GM21576 (cell line): ENCODE data around the gene HOXB9.

ENCODE experiments used
- ATAC-seq: cut with Tn5 transposase; IDR thresholded peaks from one replicate; pipeline ENCODE4 v1.9.1; 2021; ENCODE audit warnings: mild to moderate bottlenecking, moderate library complexity; ENCODE audit not compliant: unreplicated experiment

The HOXB9 gene

GRCh38 chr17:48612854-48613691 is 13.1 kb downstream of the HOXB9 start:
- no peak for ATAC-seq

GRCh38 chr17:48612456-48612853 is 13.7 kb downstream of the HOXB9 start:
- ATAC-seq, result no peak

GRCh38 chr17:48611681-48612455 is 14.3 kb downstream of the HOXB9 start:
- no peak for ATAC-seq

- ATAC-seq, result no peak
These were observed 14.9 kb downstream of the HOXB9 start for GRCh38 chr17:48611213-48611612.

- ATAC-seq, result no peak
These were observed 15.6 kb downstream of the HOXB9 start, which contains the start of gene HOXB7 for GRCh38 chr17:48610282-48611211. Gene HOXB7, minus strand, starts transcription at chr17:48611017. Its CDS starts 99 bp downstream, at chr17:48610918.

GRCh38 chr17:48609759-48610281 is 16.3 kb downstream of the HOXB9 start:
- no peak for ATAC-seq

GRCh38 chr17:48609033-48609432 is 17.1 kb downstream of the HOXB9 start:
- ATAC-seq, result no peak

- no peak for ATAC-seq
These were observed 17.7 kb downstream of the HOXB9 start for GRCh38 chr17:48608494-48608834.

GRCh38 chr17:48606892-48607614 is 19.1 kb downstream of the HOXB9 start:
- no peak for ATAC-seq

- ATAC-seq, result no peak
These were observed 19.9 kb downstream of the HOXB9 start for GRCh38 chr17:48605991-48606891.

- no peak for ATAC-seq
These were observed 20.7 kb downstream of the HOXB9 start for GRCh38 chr17:48605409-48605919.

GRCh38 chr17:48604770-48605329 is 21.3 kb downstream of the HOXB9 start, which contains the start of gene HOXB6:
Gene HOXB6, minus strand, starts transcription at chr17:48604986. Its CDS starts 6,836 bp downstream, at chr17:48598150.
- ATAC-seq, result no peak

- no peak for ATAC-seq
These were observed 22.0 kb downstream of the HOXB9 start for GRCh38 chr17:48603959-48604769.

- no peak for ATAC-seq
These were observed 24.4 kb downstream of the HOXB9 start for GRCh38 chr17:48601539-48602425.

GRCh38 chr17:48601207-48601538 is 25.0 kb downstream of the HOXB9 start:
- ATAC-seq, result no peak

GRCh38 chr17:48600244-48601098 is 25.7 kb downstream of the HOXB9 start:
- ATAC-seq, result no peak
